GM23338 (cell line): ENCODE data around the gene GRID2. TPM values are rescaled to one million over a fixed set of nuclear protein-coding genes. Genes with fewer than 3 reads are reported as not detected.
A peak's percentile ranks its signal among the peaks of the same experiment; 100 is the strongest.

Experiments
- ATAC-seq: fragments of 200-7000 bp; cut with Tn5 transposase; 3 replicates; pipeline ENCODE4 v1.9.1; 2020
- DNase-seq: peaks from one replicate; pipeline ENCODE4 v3.0.0-alpha.2; 2015; ENCODE audit warnings: low spot score
- H2AFZ ChIP-seq: fragments of 200-600 bp; sonication (generic); 2 replicates; pipeline ENCODE4 v1.8.0; 2016; ENCODE audit warnings: antibody characterized with exemption, mild to moderate bottlenecking, moderate library complexity
- H3F3A ChIP-seq: fragments of 200-600 bp; sonication (generic); replicated peaks from 2 replicates; pipeline ENCODE4 v1.8.0; 2017; ENCODE audit warnings: antibody characterized with exemption, mixed run types, low read depth
- H3K27ac ChIP-seq: fragments of 200-600 bp; sonication (generic); 2 replicates; pipeline ENCODE4 v1.6.1; 2016; ENCODE audit warnings: low read depth
- H3K27me3 ChIP-seq: fragments of 200-600 bp; sonication (generic); 2 replicates; pipeline ENCODE4 v1.8.0; 2016; ENCODE audit warnings: mild to moderate bottlenecking, mixed run types, moderate library complexity; ENCODE audit not compliant: insufficient read depth
- H3K36me3 ChIP-seq: fragments of 200-600 bp; sonication (generic); 2 replicates; pipeline ENCODE4 v1.8.0; 2016; ENCODE audit warnings: mild to moderate bottlenecking; ENCODE audit not compliant: insufficient read depth
- H3K4me1 ChIP-seq: fragments of 200-600 bp; sonication (generic); 2 replicates; pipeline ENCODE4 v1.8.0; 2016; ENCODE audit warnings: mild to moderate bottlenecking, moderate library complexity; ENCODE audit not compliant: insufficient read depth
- H3K4me2 ChIP-seq: fragments of 200-600 bp; sonication (generic); 2 replicates; pipeline ENCODE4 v1.7.1; 2017; ENCODE audit warnings: mixed run types
- H3K4me3 ChIP-seq: fragments of 200-600 bp; sonication (generic); 2 replicates; pipeline ENCODE4 v1.6.1; 2016; ENCODE audit warnings: mixed run types
- H3K79me2 ChIP-seq: fragments of 200-600 bp; sonication (generic); replicated peaks from 2 replicates; pipeline ENCODE4 v1.8.0; 2017; ENCODE audit warnings: mild to moderate bottlenecking; ENCODE audit not compliant: insufficient read depth
- H3K9me2 ChIP-seq: fragments of 200-600 bp; sonication (generic); 2 replicates; pipeline ENCODE4 v1.8.0; 2017; ENCODE audit not compliant: insufficient read depth
- H4K20me1 ChIP-seq: fragments of 200-600 bp; sonication (generic); replicated peaks from 2 replicates; pipeline ENCODE4 v1.8.0; 2017; ENCODE audit warnings: mild to moderate bottlenecking; ENCODE audit not compliant: insufficient read depth
- H3K27ac Mint-ChIP-seq: 2 replicates; pipeline ENCODE4 v1.8.0; 2020; ENCODE audit warnings: inconsistent platforms, mild to moderate bottlenecking, moderate library complexity, mixed read lengths
- H3K27me3 Mint-ChIP-seq: 3 replicates; pipeline ENCODE4 v1.8.0; 2022; ENCODE audit warnings: low read depth, mild to moderate bottlenecking, moderate library complexity, mixed read lengths, inconsistent platforms; ENCODE audit not compliant: insufficient read depth, poor library complexity
- H3K36me3 Mint-ChIP-seq: 3 replicates; pipeline ENCODE4 v1.8.0; 2021; ENCODE audit warnings: low read depth, mild to moderate bottlenecking, inconsistent platforms, moderate library complexity, mixed read lengths
- H3K4me1 Mint-ChIP-seq: 3 replicates; pipeline ENCODE4 v1.8.0; 2020; ENCODE audit warnings: mild to moderate bottlenecking, inconsistent platforms, mixed read lengths
- H3K4me3 Mint-ChIP-seq: 3 replicates; pipeline ENCODE4 v1.8.0; 2021; ENCODE audit warnings: moderate library complexity, mild to moderate bottlenecking, inconsistent platforms, mixed read lengths
- H3K9me3 Mint-ChIP-seq: 3 replicates; pipeline ENCODE4 v1.8.0; 2020; ENCODE audit warnings: moderate library complexity, mild to moderate bottlenecking, inconsistent platforms, mixed read lengths
- CREB1 ChIP-seq: fragments of 250-450 bp; sonication (Bioruptor Pico); IDR thresholded peaks from 2 replicates; pipeline ENCODE4 v1.5.0; 2020; ENCODE audit warnings: low read depth, mild to moderate bottlenecking, moderate library complexity
- EZH2 ChIP-seq: fragments of 200-600 bp; sonication (generic); IDR thresholded peaks from one replicate; pipeline ENCODE4 v1.8.0; 2017; ENCODE audit warnings: antibody characterized with exemption, mild to moderate bottlenecking, low read depth; ENCODE audit not compliant: unreplicated experiment
- EZH2phosphoT487 ChIP-seq: fragments of 200-600 bp; sonication (generic); IDR thresholded peaks from one replicate; pipeline ENCODE4 v1.8.1; 2018; ENCODE audit warnings: antibody characterized with exemption; ENCODE audit not compliant: unreplicated experiment
- JUNB ChIP-seq: IDR thresholded peaks from one replicate; pipeline ENCODE4 v1.6.1; 2016; ENCODE audit warnings: antibody characterized with exemption; ENCODE audit not compliant: unreplicated experiment
- NANOG ChIP-seq: IDR thresholded peaks from 2 replicates; pipeline ENCODE4 v1.6.1; 2016; ENCODE audit warnings: antibody characterized with exemption, borderline replicate concordance
- POLR2AphosphoS5 ChIP-seq: IDR thresholded peaks from 2 replicates; pipeline ENCODE4 v1.6.1; 2016; ENCODE audit warnings: antibody characterized with exemption, low read depth
- ZNF114 ChIP-seq: fragments of 250-450 bp; sonication (Bioruptor Pico); IDR thresholded peaks from 2 replicates; pipeline ENCODE4 v1.5.0; 2020; ENCODE audit warnings: mild to moderate bottlenecking, moderate library complexity
- ZNF331 ChIP-seq: fragments of 250-450 bp; sonication (Bioruptor Pico); IDR thresholded peaks from 2 replicates; pipeline ENCODE4 v1.5.0; 2020; ENCODE audit warnings: low read depth, mild to moderate bottlenecking, moderate library complexity
- polyA plus RNA-seq: library from polyadenylated mRNA; unstranded; fragments of >200 nt; fragmentation: Nextera tagmentation; extraction: Ambion mirVana; gene quantifications from 2 replicates; pipeline ENCODE4 v1.2.1, GENCODE V29; 2016
- total RNA-seq: library from RNA; depleted of rRNA; stranded (reverse); fragments of >200 nt; shearing (Covaris generic); gene quantifications from 2 replicates; pipeline ENCODE4 v1.2.3, GENCODE V29; 2014
- TF ChIP-seq, protein P1 (sequence below): IDR thresholded peaks from 2 replicates; pipeline ENCODE4 v1.6.1; 2016; ENCODE audit warnings: antibody characterized with exemption
- TF ChIP-seq, protein P2 (sequence below): IDR thresholded peaks from one replicate; pipeline ENCODE4 v1.6.1; 2018; ENCODE audit warnings: antibody characterized with exemption; ENCODE audit not compliant: unreplicated experiment
- TF ChIP-seq, protein P3 (sequence below), 2 experiments: fragments of 200-600 bp in 1 of 2; sonication (generic) in 1 of 2; conservative IDR thresholded peaks; 2 replicates each; pipeline versions ENCODE4 v1.5.1 to v1.6.1; 2016 to 2017; ENCODE audit warnings: antibody characterized with exemption in 2 of 2, low read depth in 2 of 2, mild to moderate bottlenecking in 2 of 2, moderate library complexity in 1 of 2

GRID2 gene
- total and polyA plus RNA-seq, 2 experiments from 2014 or later, result 19.9 to 65.4 TPM

DNA sequence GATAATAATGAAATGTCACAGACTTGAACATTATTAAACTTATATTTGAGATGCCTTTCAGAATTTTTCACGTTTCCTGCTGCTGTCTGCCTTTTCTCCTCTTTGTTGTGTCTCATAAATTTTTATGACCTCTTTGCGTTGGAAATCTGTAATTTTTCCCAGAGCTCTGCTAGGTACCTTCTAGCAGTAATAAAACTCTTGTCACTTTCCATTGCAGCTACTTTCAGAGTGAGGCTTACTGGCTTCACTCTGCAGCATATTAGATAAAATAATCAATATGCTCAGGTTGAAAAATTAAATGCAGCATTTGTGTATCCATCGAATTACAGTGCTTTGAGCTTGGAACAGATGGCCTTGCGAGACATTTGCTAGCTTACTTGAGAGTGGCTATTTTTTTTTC, 689.0 kb downstream of the GRID2 start:
- Histone ChIP-seq H3K79me2 (no peaks in the 10 kb centered on the region), H3K27ac (no peak overlapping the region), H2AFZ (no peak overlapping the region), H3K36me3 (no peaks in the 10 kb centered on the region), H3F3A (no peaks in the 10 kb centered on the region), H3K4me3 (no peak overlapping the region), H3K4me1 (no peaks in the 10 kb centered on the region), H4K20me1 (no peaks in the 10 kb centered on the region), H3K27me3 (no peaks in the 10 kb centered on the region), H3K9me2 (no peaks in the 10 kb centered on the region), H3K4me2 (no peak overlapping the region)
- Mint-ChIP-seq H3K36me3 (no peaks in the 10 kb centered on the region), H3K9me3 (no peaks in the 10 kb centered on the region), H3K4me1 (peaks cover 2% of the 10 kb centered on the region; the same call in 1 of the 3 replicates), H3K27me3 (peaks cover 1% of the 10 kb centered on the region), H3K4me3 (no peak overlapping the region), H3K27ac (0 out of 2 replicates have a peak overlapping the region, but pooled peaks have one; percentile 30)
- no peak for TF ChIP-seq POLR2AphosphoS5
- TF ChIP-seq, protein P1, sequence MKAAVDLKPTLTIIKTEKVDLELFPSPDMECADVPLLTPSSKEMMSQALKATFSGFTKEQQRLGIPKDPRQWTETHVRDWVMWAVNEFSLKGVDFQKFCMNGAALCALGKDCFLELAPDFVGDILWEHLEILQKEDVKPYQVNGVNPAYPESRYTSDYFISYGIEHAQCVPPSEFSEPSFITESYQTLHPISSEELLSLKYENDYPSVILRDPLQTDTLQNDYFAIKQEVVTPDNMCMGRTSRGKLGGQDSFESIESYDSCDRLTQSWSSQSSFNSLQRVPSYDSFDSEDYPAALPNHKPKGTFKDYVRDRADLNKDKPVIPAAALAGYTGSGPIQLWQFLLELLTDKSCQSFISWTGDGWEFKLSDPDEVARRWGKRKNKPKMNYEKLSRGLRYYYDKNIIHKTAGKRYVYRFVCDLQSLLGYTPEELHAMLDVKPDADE, result no peak
- TF ChIP-seq ZNF114, result no peak
- TF ChIP-seq NANOG, result no peak
- TF ChIP-seq, protein P2, sequence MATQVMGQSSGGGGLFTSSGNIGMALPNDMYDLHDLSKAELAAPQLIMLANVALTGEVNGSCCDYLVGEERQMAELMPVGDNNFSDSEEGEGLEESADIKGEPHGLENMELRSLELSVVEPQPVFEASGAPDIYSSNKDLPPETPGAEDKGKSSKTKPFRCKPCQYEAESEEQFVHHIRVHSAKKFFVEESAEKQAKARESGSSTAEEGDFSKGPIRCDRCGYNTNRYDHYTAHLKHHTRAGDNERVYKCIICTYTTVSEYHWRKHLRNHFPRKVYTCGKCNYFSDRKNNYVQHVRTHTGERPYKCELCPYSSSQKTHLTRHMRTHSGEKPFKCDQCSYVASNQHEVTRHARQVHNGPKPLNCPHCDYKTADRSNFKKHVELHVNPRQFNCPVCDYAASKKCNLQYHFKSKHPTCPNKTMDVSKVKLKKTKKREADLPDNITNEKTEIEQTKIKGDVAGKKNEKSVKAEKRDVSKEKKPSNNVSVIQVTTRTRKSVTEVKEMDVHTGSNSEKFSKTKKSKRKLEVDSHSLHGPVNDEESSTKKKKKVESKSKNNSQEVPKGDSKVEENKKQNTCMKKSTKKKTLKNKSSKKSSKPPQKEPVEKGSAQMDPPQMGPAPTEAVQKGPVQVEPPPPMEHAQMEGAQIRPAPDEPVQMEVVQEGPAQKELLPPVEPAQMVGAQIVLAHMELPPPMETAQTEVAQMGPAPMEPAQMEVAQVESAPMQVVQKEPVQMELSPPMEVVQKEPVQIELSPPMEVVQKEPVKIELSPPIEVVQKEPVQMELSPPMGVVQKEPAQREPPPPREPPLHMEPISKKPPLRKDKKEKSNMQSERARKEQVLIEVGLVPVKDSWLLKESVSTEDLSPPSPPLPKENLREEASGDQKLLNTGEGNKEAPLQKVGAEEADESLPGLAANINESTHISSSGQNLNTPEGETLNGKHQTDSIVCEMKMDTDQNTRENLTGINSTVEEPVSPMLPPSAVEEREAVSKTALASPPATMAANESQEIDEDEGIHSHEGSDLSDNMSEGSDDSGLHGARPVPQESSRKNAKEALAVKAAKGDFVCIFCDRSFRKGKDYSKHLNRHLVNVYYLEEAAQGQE, result no peak
- no peak for TF ChIP-seq ZNF331 (CRISPR knock-in tag)
- TF ChIP-seq EZH2, result no peak
- TF ChIP-seq, protein P3, sequence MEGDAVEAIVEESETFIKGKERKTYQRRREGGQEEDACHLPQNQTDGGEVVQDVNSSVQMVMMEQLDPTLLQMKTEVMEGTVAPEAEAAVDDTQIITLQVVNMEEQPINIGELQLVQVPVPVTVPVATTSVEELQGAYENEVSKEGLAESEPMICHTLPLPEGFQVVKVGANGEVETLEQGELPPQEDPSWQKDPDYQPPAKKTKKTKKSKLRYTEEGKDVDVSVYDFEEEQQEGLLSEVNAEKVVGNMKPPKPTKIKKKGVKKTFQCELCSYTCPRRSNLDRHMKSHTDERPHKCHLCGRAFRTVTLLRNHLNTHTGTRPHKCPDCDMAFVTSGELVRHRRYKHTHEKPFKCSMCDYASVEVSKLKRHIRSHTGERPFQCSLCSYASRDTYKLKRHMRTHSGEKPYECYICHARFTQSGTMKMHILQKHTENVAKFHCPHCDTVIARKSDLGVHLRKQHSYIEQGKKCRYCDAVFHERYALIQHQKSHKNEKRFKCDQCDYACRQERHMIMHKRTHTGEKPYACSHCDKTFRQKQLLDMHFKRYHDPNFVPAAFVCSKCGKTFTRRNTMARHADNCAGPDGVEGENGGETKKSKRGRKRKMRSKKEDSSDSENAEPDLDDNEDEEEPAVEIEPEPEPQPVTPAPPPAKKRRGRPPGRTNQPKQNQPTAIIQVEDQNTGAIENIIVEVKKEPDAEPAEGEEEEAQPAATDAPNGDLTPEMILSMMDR (conservative IDR thresholded peaks at IDR 0.05; ENCODE audit: low read depth in 2 of 2), result no peak
- ATAC-seq (no peak), DNase-seq (no peak)

DNA sequence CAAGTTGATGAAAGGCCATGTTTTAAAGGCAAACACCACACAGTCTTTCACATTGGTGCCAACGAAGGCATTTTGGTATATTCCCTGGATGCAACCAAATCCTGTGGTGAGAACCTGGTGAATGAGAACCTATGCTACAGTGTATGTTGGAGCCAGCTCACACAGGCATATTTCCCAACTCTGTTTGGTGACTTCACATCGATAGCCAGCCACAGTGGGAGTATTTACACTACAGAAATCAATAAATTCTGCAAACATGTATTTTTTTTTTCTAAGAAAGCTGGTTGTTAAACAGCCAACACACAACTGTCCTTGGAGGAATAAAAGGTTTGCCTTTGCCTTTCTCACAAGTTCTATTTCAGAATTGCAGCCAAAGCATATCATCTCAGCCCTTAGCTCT, 691.0 kb downstream of the GRID2 start:
- Histone ChIP-seq H3K4me2 (no peak overlapping the region), H3K36me3 (no peaks in the 10 kb centered on the region), H3K79me2 (no peaks in the 10 kb centered on the region), H2AFZ (no peak overlapping the region), H3K27ac (no peak overlapping the region), H3F3A (no peaks in the 10 kb centered on the region), H3K27me3 (no peaks in the 10 kb centered on the region), H3K4me1 (no peaks in the 10 kb centered on the region), H4K20me1 (no peaks in the 10 kb centered on the region), H3K9me2 (no peaks in the 10 kb centered on the region), H3K4me3 (no peak overlapping the region)
- Mint-ChIP-seq H3K36me3 (no peaks in the 10 kb centered on the region), H3K9me3 (no peaks in the 10 kb centered on the region), H3K4me1 (peaks cover 2% of the 10 kb centered on the region; the same call in 1 of the 3 replicates), H3K4me3 (no peak overlapping the region), H3K27me3 (peaks cover 1% of the 10 kb centered on the region), H3K27ac (no peak overlapping the region)
- DNase-seq (no peak), ATAC-seq (no peak)
- TF ChIP-seq CREB1 (no peak), ZNF114 (no peak), NANOG (no peak), EZH2 (no peak), JUNB (no peak), ZNF331 (CRISPR knock-in tag) (no peak), POLR2AphosphoS5 (no peak), EZH2phosphoT487 (no peak)
- TF ChIP-seq, protein P1, result no peak
- TF ChIP-seq, protein P2, result no peak
